HUES6 (cell line): ENCODE data around the gene AFAP1L1.
"Not testable (repeated sequence)": the region's sequence is repeated elsewhere in the genome, so short reads cannot be mapped to it uniquely, and the experiment has no call there.

Source experiments
- H3K27ac ChIP-seq: 2 replicates; pipeline ENCODE4 v1.7.0; 2013; ENCODE audit warnings: low read depth, mild to moderate bottlenecking, low read length, inconsistent platforms
- H3K27me3 ChIP-seq: 2 replicates; pipeline ENCODE4 v1.6.1; 2013; ENCODE audit warnings: low read length; ENCODE audit not compliant: control insufficient read depth, insufficient read depth
- H3K36me3 ChIP-seq: 2 replicates; pipeline ENCODE4 v1.6.1; 2013; ENCODE audit warnings: low read length; ENCODE audit not compliant: control insufficient read depth, insufficient read depth
- H3K4me1 ChIP-seq: 2 replicates; pipeline ENCODE4 v1.6.1; 2013; ENCODE audit warnings: low read length; ENCODE audit not compliant: control insufficient read depth, insufficient read depth
- H3K4me3 ChIP-seq: 2 replicates; pipeline ENCODE4 v1.5.1; 2013; ENCODE audit warnings: low read depth, low read length
- H3K9ac ChIP-seq: one replicate; pipeline ENCODE4 v1.6.1; 2013; ENCODE audit warnings: mild to moderate bottlenecking, low read length
- H3K9me3 ChIP-seq: 2 replicates; pipeline ENCODE4 v1.6.1; 2013; ENCODE audit warnings: low read depth, low read length; ENCODE audit not compliant: control insufficient read depth, insufficient read depth

AFAP1L1 gene

GRCh38 chr5:149262315-149262714 lies 9.3 kb upstream of the AFAP1L1 start:
- Histone ChIP-seq H3K9ac (no peak overlapping the region), H3K4me1 (no peaks in the 10 kb centered on the region), H3K9me3 (no peaks in the 10 kb centered on the region), H3K36me3 (no peaks in the 10 kb centered on the region), H3K27ac (no peak overlapping the region), H3K4me3 (no peak overlapping the region), H3K27me3 (peaks cover 53% of the 10 kb centered on the region)

GRCh38 chr5:149264439-149265067 lies 7.1 kb upstream of the AFAP1L1 start:
- Histone ChIP-seq H3K36me3 (no peaks in the 10 kb centered on the region), H3K9me3 (no peaks in the 10 kb centered on the region), H3K9ac (no peak overlapping the region), H3K4me1 (no peaks in the 10 kb centered on the region), H3K4me3 (no peak overlapping the region), H3K27ac (no peak overlapping the region), H3K27me3 (peaks cover 51% of the 10 kb centered on the region)

GRCh38 chr5:149265068-149265465 lies 6.6 kb upstream of the AFAP1L1 start:
- no peak overlapping the region for H3K4me3 ChIP-seq
- H3K9me3 ChIP-seq = no peaks in the 10 kb centered on the region
- no peaks in the 10 kb centered on the region for H3K4me1 ChIP-seq
- no peaks in the 10 kb centered on the region for H3K36me3 ChIP-seq
- no peak overlapping the region for H3K27ac ChIP-seq
- H3K9ac ChIP-seq = no peak overlapping the region
- peaks cover 51% of the 10 kb centered on the region for H3K27me3 ChIP-seq

- H3K9ac ChIP-seq = no peak overlapping the region
- no peaks in the 10 kb centered on the region for H3K9me3 ChIP-seq
- no peak overlapping the region for H3K27ac ChIP-seq
- H3K36me3 ChIP-seq = no peaks in the 10 kb centered on the region
- no peaks in the 10 kb centered on the region for H3K4me1 ChIP-seq
- H3K4me3 ChIP-seq = no peak overlapping the region
- peaks cover 53% of the 10 kb centered on the region for H3K27me3 ChIP-seq
These were observed 6.1 kb upstream of the AFAP1L1 start for GRCh38 chr5:149265597-149265996.

GRCh38 chr5:149267241-149267973 lies 4.3 kb upstream of the AFAP1L1 start:
- H3K27me3 ChIP-seq = peaks cover 52% of the 10 kb centered on the region
- no peak overlapping the region for H3K4me3 ChIP-seq
- H3K9ac ChIP-seq = no peak overlapping the region
- H3K4me1 ChIP-seq = no peaks in the 10 kb centered on the region
- H3K9me3 ChIP-seq = no peaks in the 10 kb centered on the region
- H3K36me3 ChIP-seq = no peaks in the 10 kb centered on the region
- H3K27ac ChIP-seq = no peak overlapping the region

GRCh38 chr5:149268928-149269557 lies 2.6 kb upstream of the AFAP1L1 start:
- Histone ChIP-seq H3K9ac (no peak overlapping the region), H3K4me3 (no peak overlapping the region), H3K27ac (no peak overlapping the region), H3K4me1 (peaks cover 12% of the 10 kb centered on the region), H3K27me3 (peaks cover 52% of the 10 kb centered on the region), H3K9me3 (no peaks in the 10 kb centered on the region), H3K36me3 (no peaks in the 10 kb centered on the region)

GRCh38 chr5:149271195-149271715 lies 404 bp upstream of the AFAP1L1 start:
- Histone ChIP-seq H3K36me3 (no peaks in the 10 kb centered on the region), H3K4me3 (peak overlapping the region; percentile 66), H3K4me1 (peaks cover 12% of the 10 kb centered on the region), H3K27me3 (peaks cover 41% of the 10 kb centered on the region), H3K9ac (peak overlapping the region; percentile 49), H3K27ac (no peak overlapping the region), H3K9me3 (no peaks in the 10 kb centered on the region)

- H3K27me3 ChIP-seq = peaks cover 50% of the 10 kb centered on the region
- peak overlapping the region; percentile 66 for H3K4me3 ChIP-seq
- not testable (repeated sequence) for H3K9ac ChIP-seq, H3K36me3 ChIP-seq, H3K27ac ChIP-seq, H3K9me3 ChIP-seq
- H3K4me1 ChIP-seq = peaks cover 12% of the 10 kb centered on the region
These were observed 1.1 kb downstream of the AFAP1L1 start for GRCh38 chr5:149272781-149273180.

- peak overlapping the region; percentile 66; the same call in 1 of the 2 replicates for H3K4me3 ChIP-seq
- H3K27ac ChIP-seq = no peak overlapping the region
- no peaks in the 10 kb centered on the region for H3K9me3 ChIP-seq
- H3K36me3 ChIP-seq = no peaks in the 10 kb centered on the region
- peaks cover 53% of the 10 kb centered on the region for H3K27me3 ChIP-seq
- no peak overlapping the region for H3K9ac ChIP-seq
- peaks cover 12% of the 10 kb centered on the region for H3K4me1 ChIP-seq
These were observed 1.6 kb downstream of the AFAP1L1 start for GRCh38 chr5:149273237-149273636.

- H3K36me3 ChIP-seq = no peaks in the 10 kb centered on the region
- peaks cover 12% of the 10 kb centered on the region for H3K4me1 ChIP-seq
- H3K27me3 ChIP-seq = peaks cover 59% of the 10 kb centered on the region
- no peak overlapping the region for H3K4me3 ChIP-seq
- no peak overlapping the region for H3K27ac ChIP-seq
- H3K9ac ChIP-seq = no peak overlapping the region
- no peaks in the 10 kb centered on the region for H3K9me3 ChIP-seq
These were observed 2.3 kb downstream of the AFAP1L1 start for GRCh38 chr5:149273950-149274349.

GRCh38 chr5:149274939-149275338 lies 3.3 kb downstream of the AFAP1L1 start:
- no peaks in the 10 kb centered on the region for H3K36me3 ChIP-seq
- no peak overlapping the region for H3K4me3 ChIP-seq
- H3K9me3 ChIP-seq = no peaks in the 10 kb centered on the region
- H3K27me3 ChIP-seq = peaks cover 68% of the 10 kb centered on the region
- H3K4me1 ChIP-seq = peaks cover 12% of the 10 kb centered on the region
- no peak overlapping the region for H3K27ac ChIP-seq
- no peak overlapping the region for H3K9ac ChIP-seq
